Raji (cell line): Measurements from ENCODE around the gene EPS8.

Experiments
- POLR2A ChIP-seq: IDR thresholded peaks from 2 replicates; pipeline ENCODE4 v1.6.1; 2011; ENCODE audit warnings: low read depth, low read length, control low read depth; ENCODE audit not compliant: insufficient read depth

EPS8 gene

GRCh38 chr12:15698377-15698871, 90.8 kb downstream of the EPS8 start:
- TF ChIP-seq POLR2A = no peak

GRCh38 chr12:15697201-15697600, 92.0 kb downstream of the EPS8 start:
- no peak for TF ChIP-seq POLR2A

GRCh38 chr12:15693228-15693911, 95.8 kb downstream of the EPS8 start:
- no peak for TF ChIP-seq POLR2A

GRCh38 chr12:15691388-15691787, 97.8 kb downstream of the EPS8 start:
- no peak for TF ChIP-seq POLR2A

GRCh38 chr12:15690320-15690719, 98.9 kb downstream of the EPS8 start:
- TF ChIP-seq POLR2A = no peak

GRCh38 chr12:15689751-15690191, 99.4 kb downstream of the EPS8 start:
- no peak for TF ChIP-seq POLR2A

GRCh38 chr12:15688838-15689625, 100.2 kb downstream of the EPS8 start:
- TF ChIP-seq POLR2A = no peak

- no peak for TF ChIP-seq POLR2A
Observed at GRCh38 chr12:15688202-15688736, 100.9 kb downstream of the EPS8 start.

GRCh38 chr12:15687583-15687982, 101.6 kb downstream of the EPS8 start:
- no peak for TF ChIP-seq POLR2A

GRCh38 chr12:15684896-15685658, 104.1 kb downstream of the EPS8 start:
- no peak for TF ChIP-seq POLR2A

- TF ChIP-seq POLR2A = no peak
Observed at GRCh38 chr12:15682826-15683225, 106.4 kb downstream of the EPS8 start.

GRCh38 chr12:15679151-15679550, 110.0 kb downstream of the EPS8 start:
- TF ChIP-seq POLR2A = no peak

- TF ChIP-seq POLR2A = no peak
Observed at GRCh38 chr12:15677726-15678201, 111.4 kb downstream of the EPS8 start.

GRCh38 chr12:15677228-15677627, 112.0 kb downstream of the EPS8 start:
- TF ChIP-seq POLR2A = no peak

- no peak for TF ChIP-seq POLR2A
Observed at GRCh38 chr12:15672671-15673270, 116.4 kb downstream of the EPS8 start.
